Effector CD8-positive, alpha-beta T cell (primary cell): Measurements from ENCODE around the gene XAF1.
"Not testable (repeated sequence)": the region's sequence is repeated elsewhere in the genome, so short reads cannot be mapped to it uniquely, and the experiment has no call there.

Experiments used
- DNase-seq: peaks from one replicate; lab custom pipeline; 2025; lab: John Stamatoyannopoulos, UW

The XAF1 gene

DNA sequence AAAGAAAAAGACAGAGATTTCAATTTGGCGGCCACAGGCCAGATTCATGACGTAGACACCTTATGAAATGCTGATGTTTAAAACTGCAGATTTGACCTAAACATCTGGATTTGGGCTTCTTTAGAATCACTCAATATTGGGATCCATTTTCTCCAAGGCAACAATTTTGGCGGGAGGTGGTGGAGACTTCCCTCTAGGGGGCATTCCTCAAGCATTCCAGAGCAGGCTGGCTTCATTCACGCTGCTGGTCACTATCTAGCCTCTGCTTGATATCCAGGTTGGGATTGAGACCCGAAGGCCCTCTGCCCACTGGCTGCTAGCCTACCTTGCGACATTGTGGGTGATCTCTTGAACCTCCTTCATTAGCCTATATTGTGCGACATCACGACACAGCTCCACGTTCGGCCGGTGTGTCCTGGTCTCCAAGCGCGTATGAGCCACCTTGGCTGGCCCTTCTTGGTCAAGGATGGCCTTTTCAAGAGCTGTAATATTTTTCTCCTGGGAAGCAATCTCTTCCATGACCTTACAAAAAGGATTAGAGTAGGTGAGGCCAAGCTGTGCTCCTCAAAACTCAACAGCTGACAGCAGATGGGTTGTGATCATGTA, 44.7 kb downstream of the XAF1 start:
- no peak for DNase-seq

DNA sequence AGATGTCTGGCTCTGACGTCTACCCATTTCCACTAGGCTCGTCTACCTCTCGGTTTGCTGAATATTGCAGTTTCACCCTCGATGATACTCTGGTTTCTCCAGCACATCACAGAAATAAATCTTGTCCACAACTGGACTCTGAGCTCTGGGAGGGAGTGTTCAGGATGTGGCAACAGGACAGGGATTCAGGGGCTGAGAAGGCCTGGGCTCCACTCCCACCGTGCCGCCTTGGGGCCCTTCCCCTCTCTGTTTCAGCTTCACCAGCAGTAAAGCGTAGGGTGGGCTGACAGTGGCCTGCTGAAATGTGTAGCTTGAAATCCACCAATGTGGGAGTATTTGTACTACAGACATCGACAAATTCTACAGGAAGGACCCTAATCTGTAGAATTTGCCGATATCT, 55.7 kb downstream of the XAF1 start:
- DNase-seq = no peak

DNA sequence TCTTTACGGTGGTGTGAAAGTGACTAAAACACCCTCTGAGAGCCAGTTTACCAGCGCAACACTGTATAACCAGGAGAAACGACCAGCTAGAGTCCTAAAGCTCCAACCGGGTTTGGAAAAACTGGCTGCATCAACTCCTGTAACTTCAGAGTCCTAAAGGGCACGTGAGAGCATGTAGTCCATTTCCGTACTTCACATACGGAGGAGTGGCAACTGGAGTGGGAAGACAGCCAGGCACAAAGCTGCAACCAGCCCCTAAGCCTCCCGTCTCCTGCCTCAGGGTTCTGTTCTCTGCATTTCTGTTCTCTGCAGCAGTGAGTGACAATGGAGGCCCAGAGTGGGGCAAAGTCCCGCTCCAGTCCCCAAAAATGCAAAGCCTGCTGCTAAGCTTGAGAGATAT, 56.4 kb downstream of the XAF1 start:
- DNase-seq = no peak

DNA sequence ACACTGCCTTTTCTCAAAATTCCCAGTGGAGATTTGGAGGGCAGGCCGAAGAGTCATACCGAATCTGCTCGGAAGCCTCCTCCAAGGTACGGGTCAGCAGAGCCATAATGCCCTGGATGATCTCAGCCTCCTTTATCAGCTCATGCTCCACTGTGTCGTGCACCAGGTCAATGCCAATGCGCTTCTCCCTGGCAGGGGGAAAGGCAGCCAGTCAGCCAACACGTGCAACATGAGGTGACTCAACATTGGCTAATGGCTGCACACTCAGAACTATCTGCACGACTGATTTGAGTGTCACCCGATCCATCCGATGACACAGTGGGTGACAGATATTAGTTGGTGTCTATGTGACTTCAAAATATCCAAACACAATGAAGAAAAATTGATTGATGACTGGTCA, 59.9 kb downstream of the XAF1 start:
- no peak for DNase-seq

DNA sequence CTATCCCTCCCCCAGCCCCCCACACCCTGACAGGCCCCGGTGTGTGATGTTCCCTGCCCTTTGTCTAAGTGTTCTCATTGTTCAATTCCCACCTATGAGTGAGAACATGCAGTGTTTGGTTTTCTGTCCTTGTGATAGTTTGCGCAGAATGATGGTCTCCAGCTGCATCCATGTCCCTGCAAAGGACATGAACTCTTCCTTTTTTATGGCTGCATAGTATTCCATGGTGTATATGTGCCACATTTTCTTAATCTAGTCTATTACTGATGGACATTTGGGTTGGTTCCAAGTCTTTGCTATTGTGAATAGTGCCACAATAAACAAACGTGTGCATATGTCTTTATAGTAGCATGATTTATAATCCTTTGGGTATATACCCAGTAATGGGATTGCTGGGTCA, 60.5 kb downstream of the XAF1 start:
- not testable (repeated sequence) for DNase-seq

DNA sequence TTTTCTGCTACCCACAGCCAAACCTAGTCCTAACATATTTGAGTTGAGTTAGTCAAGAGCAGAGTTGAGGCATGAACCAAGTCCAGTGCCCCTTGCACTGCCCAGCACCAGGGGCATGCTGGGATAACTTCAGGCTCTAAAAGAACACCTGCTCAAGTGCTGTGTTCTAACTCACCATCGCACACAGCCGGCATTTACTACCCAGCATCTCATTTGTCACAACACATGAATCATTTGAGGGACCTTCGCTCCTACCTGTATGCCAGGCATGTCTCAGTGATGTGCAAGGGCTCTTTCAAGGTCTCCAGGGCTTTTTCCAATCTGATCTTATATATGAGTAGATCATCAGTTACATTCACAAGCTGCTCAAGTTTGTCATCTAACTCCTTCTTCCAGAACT, 63.1 kb downstream of the XAF1 start:
- DNase-seq = no peak

DNA sequence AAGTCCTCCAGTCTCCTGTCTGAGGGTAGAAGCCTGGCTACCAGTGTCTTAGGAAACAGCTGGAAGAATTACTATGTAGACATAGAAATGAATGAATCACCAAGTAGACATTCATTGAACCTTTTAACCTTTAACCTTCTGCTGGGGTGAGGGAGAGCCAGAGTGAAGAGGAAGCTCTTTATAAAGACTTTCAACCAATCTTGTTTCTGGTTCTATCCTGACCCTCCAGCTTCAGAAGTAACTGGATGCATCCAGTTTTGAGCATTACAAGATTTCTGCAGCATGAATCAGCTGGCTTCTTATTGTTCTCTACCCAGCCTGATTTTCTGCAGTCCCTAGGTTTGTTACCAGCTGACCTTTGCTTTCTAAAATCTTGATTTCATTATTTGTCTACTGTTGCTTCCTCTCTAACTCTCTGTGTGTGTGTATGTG, 67.2 kb downstream of the XAF1 start:
- DNase-seq = no peak
